Kidney (tissue), 14 donors: Measurements from ENCODE around the gene OR8G5. TPM values are rescaled to one million over a fixed set of nuclear protein-coding genes. Genes with fewer than 3 reads are reported as not detected.
"Not testable (repeated sequence)": the region's sequence is repeated elsewhere in the genome, so short reads cannot be mapped to it uniquely, and the experiment has no call there.

Source experiments
- DNase-seq, 5 donors: peaks; one replicate each; pipeline ENCODE4 v3.0.0-alpha.2; 2013 to 2020
- FAIRE-seq: peaks from 2 replicates; lab custom pipeline; 2012; peaks lifted over from hg19 to GRCh38; lab: Jason Lieb, UNC
- H3K27ac ChIP-seq, 2 donors: one replicate each; pipeline ENCODE4 v1.7.0; 2013; ENCODE audit warnings: low read depth in 2 of 2, low read length in 2 of 2, inconsistent platforms in 1 of 2
- H3K27me3 ChIP-seq: one replicate; pipeline ENCODE4 v1.7.1; 2013; ENCODE audit warnings: low read length, inconsistent platforms; ENCODE audit not compliant: control insufficient read depth, insufficient read depth
- H3K36me3 ChIP-seq, 3 donors: one replicate each; pipeline versions ENCODE4 v1.7.0 to v1.7.1; 2013; ENCODE audit warnings: low read length in 3 of 3, control low read depth in 1 of 3, inconsistent platforms in 1 of 3; ENCODE audit not compliant: insufficient read depth in 3 of 3, control insufficient read depth in 2 of 3
- H3K4me1 ChIP-seq, 3 donors: one replicate each; pipeline versions ENCODE4 v1.7.0 to v1.7.1; 2013; ENCODE audit warnings: low read length in 3 of 3, inconsistent platforms in 1 of 3, low read depth in 1 of 3; ENCODE audit not compliant: control insufficient read depth in 2 of 3, insufficient read depth in 2 of 3
- H3K4me3 ChIP-seq, 3 donors: one replicate each; pipeline versions ENCODE4 v1.7.0 to v1.8.1; 2013; ENCODE audit warnings: low read length in 3 of 3, control low read depth in 1 of 3, inconsistent platforms in 1 of 3
- H3K9ac ChIP-seq, 3 donors: one replicate each; pipeline versions ENCODE4 v1.7.0 to v1.7.1; 2013; ENCODE audit warnings: low read length in 3 of 3, control low read depth in 1 of 3, inconsistent platforms in 1 of 3
- H3K9me3 ChIP-seq, 3 donors: one replicate each; pipeline versions ENCODE4 v1.7.0 to v1.7.1; 2013; ENCODE audit warnings: low read length in 3 of 3, control low read depth in 1 of 3, inconsistent platforms in 1 of 3; ENCODE audit not compliant: control insufficient read depth in 2 of 3, insufficient read depth in 1 of 3
- intact Hi-C: fragments of 100-400 bp; cut with DNase I; formaldehyde crosslinking; loops from one replicate; pipeline ENCODE4 v1.11.1; 2022
- polyA plus RNA-seq: library from polyadenylated mRNA; stranded (reverse); fragments of 350-450 nt; fragmentation: Illumina TruSeq; extraction: RNeasy Lipid Tissue Mini Kit (QIAGEN cat#74804); gene quantifications from one replicate; pipeline ENCODE4 v1.2.3, GENCODE V29; 2014; ENCODE audit warnings: low read depth, low replicate concordance; ENCODE audit not compliant: insufficient read depth
- total RNA-seq: library from RNA; stranded (reverse); fragmentation: NEBNext Ultra II Directional; extraction: Animal tissue kit (Norgen Biotek cat#: 25700); gene quantifications from one replicate; pipeline ENCODE4 v1.2.1, GENCODE V29; 2021
- TF ChIP-seq, protein P1 (sequence below): IDR thresholded peaks from 3 replicates; pipeline ENCODE4 v1.5.1; 2012; ENCODE audit warnings: mild to moderate bottlenecking, moderate library complexity, borderline replicate concordance; ENCODE audit not compliant: insufficient read depth; ENCODE audit errors: extremely low read depth
- donor health status: control.
- donor health status: control.
- donor health status: control.
- donor health status: control.
- donor health status: control.
- donor health status: DM: yes; HTN: yes; CAD: no.
- donor health status: Normal renal cell carcinoma (clear cell type).

Gene OR8G5
- total and polyA plus RNA-seq, 2 donors from 2014 or later: not detected

DNA sequence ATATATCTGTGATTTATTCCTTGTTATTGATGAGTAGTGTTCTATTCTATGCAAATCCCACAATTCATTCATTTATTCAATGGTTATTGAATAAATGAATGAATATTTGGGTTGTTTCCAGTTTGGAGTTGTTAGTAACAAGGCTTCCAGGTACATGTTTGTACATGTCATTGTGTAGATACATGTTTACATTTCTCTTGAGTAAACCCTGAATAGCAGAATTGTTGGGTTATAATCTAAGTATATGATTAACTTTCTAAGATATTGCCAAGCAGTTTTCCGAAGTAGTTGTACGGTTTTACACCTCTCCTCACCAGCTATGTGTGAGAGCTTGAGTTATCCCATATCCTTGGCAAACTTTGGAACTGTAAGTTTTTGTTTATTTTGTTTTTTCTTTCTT lies 33.8 kb upstream of the OR8G5 start:
- Histone ChIP-seq H3K4me1 (no peaks in the 10 kb centered on the region), H3K36me3 (no peaks in the 10 kb centered on the region), H3K9ac (no peak overlapping the region), H3K27ac (no peak overlapping the region), H3K27me3 (no peaks in the 10 kb centered on the region), H3K9me3 (no peaks in the 10 kb centered on the region), H3K4me3 (no peak overlapping the region)
- TF ChIP-seq, protein P1, sequence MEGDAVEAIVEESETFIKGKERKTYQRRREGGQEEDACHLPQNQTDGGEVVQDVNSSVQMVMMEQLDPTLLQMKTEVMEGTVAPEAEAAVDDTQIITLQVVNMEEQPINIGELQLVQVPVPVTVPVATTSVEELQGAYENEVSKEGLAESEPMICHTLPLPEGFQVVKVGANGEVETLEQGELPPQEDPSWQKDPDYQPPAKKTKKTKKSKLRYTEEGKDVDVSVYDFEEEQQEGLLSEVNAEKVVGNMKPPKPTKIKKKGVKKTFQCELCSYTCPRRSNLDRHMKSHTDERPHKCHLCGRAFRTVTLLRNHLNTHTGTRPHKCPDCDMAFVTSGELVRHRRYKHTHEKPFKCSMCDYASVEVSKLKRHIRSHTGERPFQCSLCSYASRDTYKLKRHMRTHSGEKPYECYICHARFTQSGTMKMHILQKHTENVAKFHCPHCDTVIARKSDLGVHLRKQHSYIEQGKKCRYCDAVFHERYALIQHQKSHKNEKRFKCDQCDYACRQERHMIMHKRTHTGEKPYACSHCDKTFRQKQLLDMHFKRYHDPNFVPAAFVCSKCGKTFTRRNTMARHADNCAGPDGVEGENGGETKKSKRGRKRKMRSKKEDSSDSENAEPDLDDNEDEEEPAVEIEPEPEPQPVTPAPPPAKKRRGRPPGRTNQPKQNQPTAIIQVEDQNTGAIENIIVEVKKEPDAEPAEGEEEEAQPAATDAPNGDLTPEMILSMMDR: no peak
- FAIRE-seq: no peak
- DNase-seq: no peak
- intact Hi-C loops: no loop called here

DNA sequence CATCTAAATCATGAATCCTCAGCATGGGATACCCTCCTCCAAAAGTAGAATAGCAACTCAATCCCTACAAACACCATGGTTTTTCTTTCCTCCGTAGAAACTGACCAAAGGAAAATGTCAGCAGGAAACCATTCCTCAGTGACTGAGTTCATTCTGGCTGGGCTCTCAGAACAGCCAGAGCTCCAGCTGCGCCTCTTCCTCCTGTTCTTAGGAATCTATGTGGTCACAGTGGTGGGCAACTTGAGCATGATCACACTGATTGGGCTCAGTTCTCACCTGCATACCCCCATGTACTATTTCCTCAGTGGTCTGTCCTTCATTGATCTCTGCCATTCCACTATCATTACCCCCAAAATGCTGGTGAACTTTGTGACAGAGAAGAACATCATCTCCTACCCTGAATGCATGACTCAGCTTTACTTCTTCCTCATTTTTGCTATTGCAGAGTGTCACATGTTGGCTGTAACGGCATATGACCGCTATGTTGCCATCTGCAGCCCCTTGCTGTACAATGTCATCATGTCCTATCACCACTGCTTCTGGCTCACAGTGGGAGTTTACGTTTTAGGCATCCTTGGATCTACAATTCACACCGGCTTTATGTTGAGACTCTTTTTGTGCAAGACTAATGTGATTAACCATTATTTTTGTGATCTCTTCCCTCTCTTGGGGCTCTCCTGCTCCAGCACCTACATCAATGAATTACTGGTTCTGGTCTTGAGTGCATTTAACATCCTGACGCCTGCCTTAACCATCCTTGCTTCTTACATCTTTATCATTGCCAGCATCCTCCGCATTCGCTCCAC lies 31.4 kb upstream of the OR8G5 start:
- H3K4me1 ChIP-seq, H3K27me3 ChIP-seq, intact Hi-C loops, H3K36me3 ChIP-seq, H3K9ac ChIP-seq, H3K9me3 ChIP-seq, FAIRE-seq, H3K4me3 ChIP-seq, H3K27ac ChIP-seq, DNase-seq: not testable (repeated sequence)

DNA sequence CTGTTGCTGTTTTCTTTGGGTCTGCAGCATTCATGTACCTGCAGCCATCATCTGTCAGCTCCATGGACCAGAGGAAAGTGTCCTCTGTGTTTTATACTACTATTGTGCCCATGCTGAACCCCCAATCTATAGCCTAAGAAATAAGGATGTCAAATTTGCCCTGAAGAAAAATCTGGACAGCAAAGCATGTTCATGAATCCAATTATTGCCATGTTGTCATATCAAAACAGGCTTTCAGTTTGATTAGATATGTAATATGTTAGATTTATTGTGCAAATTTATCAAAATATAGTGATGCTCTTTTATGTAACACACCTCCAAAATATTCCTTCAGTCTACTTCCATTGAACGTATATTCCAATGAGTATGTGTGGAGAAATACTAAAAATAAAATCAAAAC lies 30.7 kb upstream of the OR8G5 start:
- TF ChIP-seq, protein P1: no peak
- intact Hi-C loops: no loop called here
- H3K9ac ChIP-seq: no peak overlapping the region
- H3K4me1 ChIP-seq: no peaks in the 10 kb centered on the region
- H3K9me3 ChIP-seq: no peaks in the 10 kb centered on the region
- no peaks in the 10 kb centered on the region for H3K27me3 ChIP-seq
- DNase-seq (no peak), FAIRE-seq (no peak)
- no peak overlapping the region for H3K27ac ChIP-seq
- no peaks in the 10 kb centered on the region for H3K36me3 ChIP-seq
- H3K4me3 ChIP-seq: no peak overlapping the region

DNA sequence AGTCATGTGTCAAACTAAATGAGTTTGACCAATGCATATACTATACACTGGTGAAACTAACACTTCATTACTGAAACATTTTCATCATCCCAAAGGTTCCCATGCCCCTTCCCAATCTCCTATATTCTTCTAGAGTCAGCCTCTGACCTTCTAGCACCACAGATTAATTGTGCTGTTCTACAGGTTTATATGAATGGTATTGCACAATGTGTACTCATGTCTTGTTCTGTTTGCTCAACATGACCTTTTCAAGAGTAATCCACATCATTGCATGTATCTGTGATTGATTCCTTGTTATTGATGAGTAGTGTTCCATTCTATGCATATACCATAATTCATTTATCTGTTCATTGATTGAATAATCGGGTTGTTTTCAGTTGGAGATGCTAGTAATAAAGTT lies 22.8 kb upstream of the OR8G5 start:
- H3K27ac ChIP-seq: no peak overlapping the region
- no peak overlapping the region for H3K4me3 ChIP-seq
- no peaks in the 10 kb centered on the region for H3K27me3 ChIP-seq
- no peaks in the 10 kb centered on the region for H3K36me3 ChIP-seq
- no peaks in the 10 kb centered on the region for H3K4me1 ChIP-seq
- no peak overlapping the region for H3K9ac ChIP-seq
- intact Hi-C loops: no loop called here
- no peak for DNase-seq
- no peaks in the 10 kb centered on the region for H3K9me3 ChIP-seq
- TF ChIP-seq, protein P1: no peak
- no peak for FAIRE-seq
